GM21717 (cell line): ENCODE results near the gene R3HDM1.
"Not testable (repeated sequence)": the region's sequence is repeated elsewhere in the genome, so short reads cannot be mapped to it uniquely, and the experiment has no call there.

Source experiments
- ATAC-seq: cut with Tn5 transposase; IDR thresholded peaks from one replicate; pipeline ENCODE4 v1.9.1; 2021; ENCODE audit warnings: mild to moderate bottlenecking, moderate library complexity; ENCODE audit not compliant: unreplicated experiment

R3HDM1 gene

GRCh38 chr2:135563793-135564192 lies 32.5 kb downstream of the R3HDM1 start:
- no peak for ATAC-seq

DNA sequence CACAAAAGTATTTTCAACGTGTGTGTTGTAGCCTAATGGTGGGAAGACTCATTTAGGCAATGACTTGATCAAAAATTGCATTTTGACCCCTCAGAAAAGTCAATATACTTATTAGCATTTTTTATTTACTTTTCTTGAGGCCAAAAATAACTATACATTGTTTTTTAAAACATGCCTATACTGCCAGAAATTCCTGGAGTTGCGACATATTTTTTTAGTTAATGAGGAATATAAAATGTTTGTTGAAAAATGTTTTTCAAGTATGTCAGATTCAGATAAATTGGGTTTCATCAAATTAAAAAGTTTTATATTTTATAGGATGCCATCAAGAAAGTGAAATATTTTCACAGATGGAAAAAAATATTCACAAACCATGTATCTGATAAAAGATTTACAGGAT lies 39.6 kb downstream of the R3HDM1 start:
- ATAC-seq: no peak

DNA sequence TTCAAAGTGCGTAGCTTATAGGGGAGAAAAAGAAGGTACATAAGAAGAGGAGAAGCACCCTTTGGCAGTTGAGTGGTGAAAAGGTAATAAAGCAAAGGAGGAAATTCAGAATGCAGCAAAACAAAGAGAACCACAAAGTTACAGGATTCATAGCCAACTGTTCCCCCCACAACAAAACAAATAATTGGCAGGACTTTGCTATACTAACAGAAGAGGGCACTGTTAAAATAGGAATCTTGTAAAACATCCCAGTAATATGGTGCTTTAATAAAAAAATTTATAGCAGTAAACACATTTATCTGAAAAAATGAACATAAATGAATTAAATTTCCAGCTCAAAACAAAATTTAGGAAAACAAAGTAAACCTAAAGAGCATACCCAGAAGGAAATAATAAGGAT lies 42.3 kb downstream of the R3HDM1 start:
- ATAC-seq: no peak

- ATAC-seq: no peak
These were observed 50.0 kb downstream of the R3HDM1 start for GRCh38 chr2:135581282-135581681.

DNA sequence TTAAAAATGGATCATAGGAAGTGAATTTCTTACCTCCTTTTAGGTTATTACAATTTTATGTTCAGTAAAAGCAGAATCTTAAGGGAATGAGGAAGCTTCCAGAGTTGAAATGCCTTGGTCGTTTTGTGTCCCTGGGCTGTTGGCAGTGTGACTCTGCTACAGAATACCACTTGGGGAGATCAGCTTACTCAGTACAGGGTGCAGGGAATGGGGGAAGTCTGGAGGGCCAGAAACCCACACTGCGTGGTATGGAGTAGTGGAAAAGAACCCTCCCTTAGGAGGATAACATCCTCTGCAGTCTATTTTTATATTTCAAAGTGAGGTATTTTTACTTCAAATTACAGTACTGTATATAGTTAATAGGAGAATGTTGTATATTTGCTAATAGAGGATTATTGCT lies 51.1 kb downstream of the R3HDM1 start:
- ATAC-seq: no peak

DNA sequence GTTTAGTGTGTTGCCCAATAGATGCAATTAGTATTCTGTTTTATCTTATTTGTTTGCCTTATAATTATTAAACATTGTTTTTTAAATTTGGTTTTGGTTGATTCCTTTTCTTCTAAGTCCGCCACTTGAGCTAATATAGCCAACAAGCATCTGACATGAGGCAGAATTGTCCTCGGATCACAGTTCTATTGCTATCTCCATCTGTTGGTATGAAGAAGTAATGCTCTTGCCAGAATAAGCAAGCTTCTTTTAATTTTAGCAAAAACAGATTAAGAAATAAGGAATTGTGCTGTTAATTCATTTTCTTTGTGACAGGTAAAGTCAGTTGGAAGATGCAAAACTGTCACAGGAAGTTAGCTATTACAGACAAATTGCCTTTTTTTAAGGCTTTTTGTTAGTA lies 54.3 kb downstream of the R3HDM1 start:
- ATAC-seq: no peak

- no peak for ATAC-seq
These were observed 54.9 kb downstream of the R3HDM1 start for GRCh38 chr2:135586148-135586547.

- no peak for ATAC-seq
These were observed 56.7 kb downstream of the R3HDM1 start for GRCh38 chr2:135587958-135588357.

DNA sequence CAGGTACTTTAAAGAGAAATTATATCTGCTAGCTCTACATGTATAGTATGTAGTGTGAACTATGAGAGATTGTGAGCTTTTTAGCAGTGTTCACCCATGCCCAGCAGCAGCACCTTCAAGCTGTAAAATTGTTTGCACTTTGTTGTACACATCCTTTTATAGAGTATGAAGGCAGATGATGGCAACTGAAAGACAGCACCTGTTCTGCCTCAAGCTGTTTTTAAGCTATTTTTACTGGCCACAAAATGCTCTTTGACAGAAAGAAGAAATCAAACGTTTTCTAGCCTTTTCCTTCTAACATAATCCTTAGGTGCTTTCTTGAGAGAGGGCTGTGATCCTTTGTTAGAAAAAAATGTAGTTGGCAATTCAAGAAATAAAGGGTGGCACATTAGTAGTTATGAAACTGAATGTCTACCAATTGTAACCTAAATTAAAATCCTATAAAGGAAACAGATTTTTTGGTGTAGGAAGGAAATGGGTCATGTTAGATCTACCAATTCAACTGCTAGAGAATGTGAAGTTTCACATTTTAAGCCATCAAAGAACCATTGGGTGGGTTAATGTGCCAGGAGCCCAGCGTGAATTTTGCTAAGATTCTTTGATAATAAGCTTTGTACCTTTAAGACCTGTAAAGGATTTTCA lies 59.5 kb downstream of the R3HDM1 start:
- no peak for ATAC-seq

DNA sequence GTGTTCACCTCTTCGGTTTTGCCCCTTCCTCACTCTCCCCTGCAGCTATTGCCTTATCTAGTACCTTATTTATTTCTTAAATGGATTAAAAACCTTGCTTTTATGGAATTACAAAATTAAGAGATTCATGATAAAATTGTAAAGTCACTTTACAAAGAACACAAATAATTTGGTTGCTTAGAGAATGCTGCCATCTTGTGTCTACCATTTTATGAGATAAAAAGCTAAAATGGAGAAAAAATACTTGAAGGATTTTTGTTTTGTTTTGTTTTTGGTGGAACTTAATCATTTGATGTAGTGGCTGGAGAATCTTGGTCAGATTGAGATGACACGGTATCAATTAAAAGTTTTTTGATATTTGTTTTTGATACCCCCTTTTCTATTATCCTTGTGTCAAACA lies 69.6 kb downstream of the R3HDM1 start:
- no peak for ATAC-seq

DNA sequence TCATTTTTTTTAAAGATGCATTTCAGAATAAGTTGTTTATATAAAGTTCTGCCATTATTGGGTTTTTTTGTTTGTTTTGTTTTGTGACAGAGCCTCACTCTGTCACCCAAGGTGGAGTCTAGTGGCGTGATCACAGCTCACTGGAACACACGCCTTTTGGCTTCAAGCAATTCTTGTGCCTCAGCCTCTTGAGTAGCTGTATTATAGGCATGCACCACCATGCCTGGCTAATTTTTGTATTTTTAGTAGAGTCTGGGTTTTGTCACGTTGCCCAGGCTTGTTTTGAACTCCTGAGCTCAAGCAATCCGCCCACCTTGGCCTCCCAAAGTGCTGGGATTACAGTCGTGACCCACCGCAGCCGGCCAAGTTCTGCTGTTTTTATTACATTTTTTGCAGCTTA lies 72.3 kb downstream of the R3HDM1 start:
- no peak for ATAC-seq

- ATAC-seq: no peak
These were observed 76.3 kb downstream of the R3HDM1 start for GRCh38 chr2:135607561-135607960.

- no peak for ATAC-seq
These were observed 81.0 kb downstream of the R3HDM1 start for GRCh38 chr2:135612319-135612718.

DNA sequence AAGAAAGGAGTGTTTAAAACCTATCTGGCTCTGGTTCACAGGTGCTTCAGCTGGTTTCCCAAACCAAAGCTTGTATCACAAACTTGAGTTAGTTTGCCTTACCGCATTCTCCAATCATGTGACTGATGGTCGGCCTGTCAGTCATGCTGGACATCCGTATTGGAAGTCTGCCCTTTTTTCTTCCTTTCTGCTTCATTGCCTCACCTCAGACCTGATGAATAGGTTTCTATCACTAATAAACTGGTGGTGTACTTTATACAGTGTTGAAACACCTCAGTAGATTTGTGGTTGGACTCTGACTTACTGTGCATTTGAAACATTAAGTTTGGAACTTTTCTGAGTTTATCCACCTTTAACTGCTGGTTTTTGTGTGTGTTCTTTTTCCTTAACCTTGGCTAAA lies 84.1 kb downstream of the R3HDM1 start:
- no peak for ATAC-seq

DNA sequence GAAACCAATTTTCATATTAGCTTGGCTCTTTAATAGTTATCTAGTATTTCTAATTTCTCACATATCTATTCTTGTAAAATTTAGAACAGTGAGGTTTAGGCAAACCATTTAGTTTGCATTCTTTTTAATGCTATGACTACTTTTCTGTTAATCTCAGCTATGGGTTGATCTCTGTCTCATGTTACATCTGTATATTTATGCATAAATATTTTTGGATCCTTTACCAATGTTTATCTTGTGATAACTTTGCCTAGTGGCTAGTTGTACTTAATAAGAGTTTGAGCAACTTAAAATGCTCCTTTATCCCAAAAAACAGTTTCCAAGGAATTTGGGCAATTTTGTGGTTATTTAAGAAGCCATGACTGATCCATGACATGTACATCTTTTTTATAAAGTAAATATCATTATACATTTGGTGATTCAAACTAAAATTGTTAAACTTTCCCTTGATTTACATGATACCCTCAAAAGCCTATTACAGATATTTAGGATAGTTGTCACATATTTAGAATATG lies 86.3 kb downstream of the R3HDM1 start:
- ATAC-seq: no peak

DNA sequence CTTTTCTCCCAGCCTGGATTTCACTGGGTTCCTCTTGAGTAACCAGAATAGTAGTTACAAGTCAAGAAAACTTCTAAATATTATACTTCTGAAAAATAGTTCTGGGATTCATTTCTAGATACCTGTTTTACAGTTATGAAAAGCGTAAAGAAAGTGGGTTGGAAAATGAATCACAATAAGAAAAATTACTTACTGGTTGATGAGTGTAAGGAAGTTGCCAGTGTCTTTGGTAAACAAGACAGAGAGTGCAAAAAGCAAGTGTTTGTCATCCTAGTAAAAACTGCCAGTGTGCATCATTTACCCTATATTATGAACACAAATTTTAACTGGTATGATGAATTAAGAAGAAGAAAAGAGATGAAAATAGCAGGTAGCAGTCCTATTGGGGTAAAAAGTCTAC lies 88.9 kb downstream of the R3HDM1 start:
- no peak for ATAC-seq

DNA sequence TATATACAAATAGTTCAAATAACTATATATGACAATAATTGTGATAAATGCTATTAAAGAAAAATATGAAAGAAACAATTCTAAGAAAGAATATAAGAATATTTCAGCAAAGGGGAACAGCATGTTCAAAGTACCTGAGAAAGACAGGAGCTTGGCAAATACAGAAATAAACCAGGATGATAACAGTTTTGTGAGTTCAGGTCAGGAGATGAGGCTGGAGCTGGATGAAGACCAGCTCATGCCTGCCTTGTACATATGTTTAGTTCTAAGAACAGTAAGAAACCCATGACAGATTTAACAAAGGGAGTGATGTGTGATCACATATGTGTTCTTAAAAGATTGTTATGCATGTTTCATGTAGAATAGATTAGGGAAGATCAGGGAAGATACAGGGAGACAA lies 98.2 kb downstream of the R3HDM1 start:
- no peak for ATAC-seq

GRCh38 chr2:135630034-135630433 lies 98.8 kb downstream of the R3HDM1 start:
- not testable (repeated sequence) for ATAC-seq

DNA sequence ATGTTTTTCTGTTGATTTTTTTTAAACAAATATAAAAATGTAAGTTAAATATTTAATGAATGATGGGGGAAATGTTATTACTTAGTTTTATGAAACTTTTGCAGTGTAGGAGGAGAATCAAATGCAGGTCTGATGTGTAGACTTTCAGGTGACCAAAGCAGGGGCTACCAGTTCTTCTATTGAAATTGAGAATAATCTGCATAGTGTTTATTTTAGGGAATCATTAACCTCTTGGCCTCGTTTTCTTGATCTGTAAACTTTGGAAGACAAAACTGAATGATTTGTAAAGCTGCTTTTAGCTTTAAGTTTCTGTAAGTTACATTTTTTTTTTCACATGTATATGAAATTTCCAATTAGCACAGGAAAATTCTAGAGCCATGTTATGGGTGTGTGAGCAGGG lies 99.2 kb downstream of the R3HDM1 start:
- ATAC-seq: no peak

DNA sequence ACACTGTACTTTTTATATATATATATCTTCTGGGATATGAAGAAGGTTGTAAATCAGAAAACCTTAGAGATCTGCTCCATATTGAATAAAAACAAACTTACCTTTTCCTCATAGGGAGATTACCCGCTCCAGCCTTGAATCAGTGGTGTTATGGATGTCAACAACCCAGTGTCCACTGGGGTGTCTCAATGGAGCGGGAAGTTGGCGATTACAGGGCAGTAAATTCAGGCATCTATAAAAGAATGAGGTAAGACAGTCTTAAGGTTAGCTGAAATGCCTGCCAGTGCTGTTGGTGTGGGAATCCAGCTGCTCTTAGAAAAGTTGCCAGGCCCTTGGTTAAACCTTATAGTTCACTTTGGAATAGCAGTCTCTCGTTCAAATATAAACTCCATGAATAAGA lies 102.3 kb downstream of the R3HDM1 start:
- no peak for ATAC-seq

DNA sequence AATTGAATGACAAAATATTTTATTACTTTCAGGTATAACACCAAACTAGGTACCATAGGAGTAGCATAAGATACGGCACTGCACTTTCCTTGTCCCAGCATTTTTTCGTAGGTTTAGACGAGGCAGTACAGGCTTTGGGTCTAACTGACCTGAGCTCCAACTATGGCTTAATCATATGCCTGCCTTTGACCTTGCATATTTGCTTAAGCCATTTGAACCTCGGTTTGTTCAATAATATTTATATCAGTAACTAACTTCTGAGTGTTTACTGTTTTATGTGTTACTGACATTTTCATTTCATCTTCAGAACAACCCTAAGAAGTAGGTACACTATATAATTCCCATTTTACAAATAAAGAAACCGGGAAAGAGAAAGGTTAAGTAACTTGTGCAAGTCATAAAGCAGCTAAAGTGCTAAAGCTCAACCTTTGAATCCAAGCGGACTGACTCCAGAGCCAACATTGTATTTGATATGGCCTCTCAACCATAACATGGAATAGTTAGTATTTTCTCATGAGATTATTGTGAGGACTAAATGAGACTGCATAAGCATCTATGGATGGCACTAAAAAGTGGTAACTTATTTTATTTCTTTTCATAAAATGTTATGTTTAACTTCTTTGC lies 104.0 kb downstream of the R3HDM1 start:
- ATAC-seq: no peak

DNA sequence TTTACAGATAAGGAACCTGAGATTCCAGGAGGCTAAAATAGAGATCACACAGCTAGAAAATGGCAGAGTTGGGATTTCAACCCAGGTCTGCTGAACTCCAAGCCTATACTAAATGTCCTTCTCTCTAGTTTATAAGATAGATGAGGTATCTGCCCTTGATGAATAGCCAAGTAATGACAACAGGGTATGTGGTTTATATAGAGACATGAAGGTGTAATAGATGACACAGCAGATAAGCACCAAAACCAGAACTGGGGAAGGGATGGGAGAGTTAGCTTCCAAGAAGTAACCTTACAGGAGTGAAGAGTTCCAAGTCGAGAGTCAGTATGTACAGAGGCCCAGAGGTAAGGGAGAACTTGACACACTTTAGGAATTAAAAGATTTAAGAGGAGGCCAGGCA lies 105.7 kb downstream of the R3HDM1 start:
- ATAC-seq: no peak
